SK-N-SH (cell line): ENCODE data around the gene CHMP1B. TPM values are rescaled to one million over a fixed set of nuclear protein-coding genes. Genes with fewer than 3 reads are reported as not detected.

Source experiments
- CTCF ChIA-PET: fragments of 300-600, 350-600 bp; formaldehyde crosslinking; extraction: SDS; loops from one replicate; lab custom pipeline; 2021; lab: Yijun Ruan, JAX
- POLR2A ChIA-PET: fragments of 350-600 bp; sonication (Branson Sonifier 250); formaldehyde crosslinking; extraction: SDS; loops from one replicate; lab custom pipeline; 2020; ENCODE audit warnings: antibody characterized with exemption, inconsistent platforms; lab: Yijun Ruan, JAX
- DNase-seq: peaks from one replicate; pipeline ENCODE4 v3.0.0; 2012
- H2AFZ ChIP-seq: fragments of 200-600 bp; sonication (generic); 2 replicates; pipeline ENCODE4 v1.8.1; 2016; ENCODE audit warnings: antibody characterized with exemption, mild to moderate bottlenecking, low read depth
- H3F3A ChIP-seq: fragments of 200-600 bp; sonication (generic); replicated peaks from 2 replicates; pipeline ENCODE3; 2016; ENCODE audit warnings: antibody characterized with exemption, mild to moderate bottlenecking; ENCODE audit not compliant: insufficient read depth
- H3K27ac ChIP-seq, 2 experiments: fragments of 200-500 bp in 1 of 2; fragments of 200-600 bp in 1 of 2; sonication (Bioruptor generic) in 1 of 2; sonication (generic), shearing (Covaris generic) in 1 of 2; 2 replicates each; pipeline versions ENCODE4 v1.5.1 to v1.6.1; 2014 to 2016; ENCODE audit warnings: low read depth in 2 of 2, inconsistent platforms in 1 of 2, low read length in 1 of 2, mild to moderate bottlenecking in 1 of 2, mixed read lengths in 1 of 2
- H3K27me3 ChIP-seq: fragments of 200-600 bp; sonication (generic), shearing (Covaris generic); 2 replicates; pipeline ENCODE4 v1.6.1; 2016; ENCODE audit warnings: mixed run types; ENCODE audit not compliant: insufficient read depth
- H3K36me3 ChIP-seq, 2 experiments: fragments of 200-500 bp in 1 of 2; fragments of 200-600 bp in 1 of 2; sonication (Bioruptor generic) in 1 of 2; sonication (generic) in 1 of 2; replicated peaks in 1 of 2; 2 replicates each; pipeline versions ENCODE3 to v1.5.1; 2014 to 2016; ENCODE audit warnings: low read length in 1 of 2, mild to moderate bottlenecking in 1 of 2; ENCODE audit not compliant: insufficient read depth in 2 of 2, control insufficient read depth in 1 of 2
- H3K4me1 ChIP-seq, 2 experiments: fragments of 200-500 bp in 1 of 2; fragments of 200-600 bp in 1 of 2; sonication (Bioruptor generic) in 1 of 2; sonication (generic), shearing (Covaris generic) in 1 of 2; 2 replicates each; pipeline versions ENCODE4 v1.5.1 to v1.6.1; 2014 to 2016; ENCODE audit warnings: low read depth in 1 of 2, low read length in 1 of 2, mixed run types in 1 of 2; ENCODE audit not compliant: insufficient read depth in 2 of 2, control insufficient read depth in 1 of 2
- H3K4me2 ChIP-seq: fragments of 200-600 bp; sonication (generic), shearing (Covaris generic); 2 replicates; pipeline ENCODE4 v1.6.1; 2017; ENCODE audit warnings: mixed run types
- H3K4me3 ChIP-seq, 2 experiments: fragments of 200-500 bp in 1 of 2; fragments of 200-600 bp in 1 of 2; sonication (Bioruptor generic) in 1 of 2; sonication (generic), shearing (Covaris generic) in 1 of 2; 2 replicates each; pipeline versions ENCODE4 v1.5.1 to v1.8.1; 2014 to 2016; ENCODE audit warnings: low read depth in 2 of 2, inconsistent platforms in 1 of 2, low read length in 1 of 2, mild to moderate bottlenecking in 1 of 2, mixed read lengths in 1 of 2, moderate library complexity in 1 of 2
- H3K79me2 ChIP-seq: fragments of 200-600 bp; sonication (generic); 2 replicates; pipeline ENCODE4 v1.8.1; 2017; ENCODE audit warnings: mild to moderate bottlenecking; ENCODE audit not compliant: insufficient read depth
- H3K9ac ChIP-seq: fragments of 200-600 bp; sonication (generic); 2 replicates; pipeline ENCODE4 v1.6.1; 2017; ENCODE audit warnings: mixed run types
- H3K9me2 ChIP-seq: fragments of 200-600 bp; sonication (generic); 2 replicates; pipeline ENCODE4 v1.6.1; 2017; ENCODE audit warnings: mixed run types
- H3K9me3 ChIP-seq: fragments of 200-600 bp; sonication (generic); 2 replicates; pipeline ENCODE4 v1.6.1; 2017; ENCODE audit warnings: mixed run types, mild to moderate bottlenecking, moderate library complexity
- H4K20me1 ChIP-seq: fragments of 200-600 bp; sonication (generic); 2 replicates; pipeline ENCODE4 v1.6.1; 2017; ENCODE audit warnings: mild to moderate bottlenecking, mixed run types; ENCODE audit not compliant: insufficient read depth
- CTCF ChIP-seq: fragments of 200-600 bp; sonication (generic); IDR thresholded peaks from 2 replicates; pipeline ENCODE4 v1.6.1; 2017; ENCODE audit warnings: antibody characterized with exemption, mild to moderate bottlenecking, moderate library complexity
- ELF1 ChIP-seq: IDR thresholded peaks from 2 replicates; pipeline ENCODE4 v1.4.0; 2012
- FOXJ3 ChIP-seq: sonication (generic); formaldehyde crosslinking; IDR thresholded peaks from 2 replicates; pipeline ENCODE4 v1.5.1; 2020; ENCODE audit warnings: mild to moderate bottlenecking, missing genetic modification reagents
- GABPA ChIP-seq: IDR thresholded peaks from 2 replicates; pipeline ENCODE4 v1.4.0; 2012; ENCODE audit warnings: low read depth, mild to moderate bottlenecking
- GATA2 ChIP-seq: sonication (generic); formaldehyde crosslinking; IDR thresholded peaks from 2 replicates; pipeline ENCODE4 v1.5.0; 2020; ENCODE audit warnings: mild to moderate bottlenecking, missing genetic modification reagents
- JUND ChIP-seq: IDR thresholded peaks from 2 replicates; pipeline ENCODE4 v1.4.0; 2012
- MXI1 ChIP-seq: IDR thresholded peaks from 2 replicates; pipeline ENCODE4 v1.6.1; 2012; ENCODE audit warnings: mild to moderate bottlenecking, low read depth, low read length, improper control_type of control experiment
- NFIC ChIP-seq: IDR thresholded peaks from 2 replicates; pipeline ENCODE4 v1.4.0; 2012; ENCODE audit warnings: borderline replicate concordance
- POLR2AphosphoS5 ChIP-seq: IDR thresholded peaks from 2 replicates; pipeline ENCODE4 v1.6.1; 2012; ENCODE audit warnings: low read depth, low read length
- RCOR1 ChIP-seq: fragments of 150-350 bp; IDR thresholded peaks from 2 replicates; pipeline ENCODE4 v1.6.1; 2017; ENCODE audit warnings: antibody characterized with exemption, low read length
- RXRA ChIP-seq: IDR thresholded peaks from 2 replicates; pipeline ENCODE4 v1.4.0; 2012; ENCODE audit warnings: low read depth, mild to moderate bottlenecking, borderline replicate concordance
- TAF1 ChIP-seq: IDR thresholded peaks from 2 replicates; pipeline ENCODE4 v1.6.1; 2012; ENCODE audit warnings: low read depth, mild to moderate bottlenecking, low read length, moderate library complexity, borderline replicate concordance
- TCF12 ChIP-seq: IDR thresholded peaks from 2 replicates; pipeline ENCODE4 v1.4.0; 2012
- YY1 ChIP-seq: IDR thresholded peaks from 2 replicates; pipeline ENCODE4 v1.4.0; 2012; ENCODE audit warnings: low read depth, mild to moderate bottlenecking
- ZBTB33 ChIP-seq: IDR thresholded peaks from 2 replicates; pipeline ENCODE4 v1.4.0; 2012; ENCODE audit warnings: low read depth, borderline replicate concordance
- WGBS: methylation state at CpG from one replicate; pipeline ENCODE4 v1.1.6; 2017; ENCODE audit warnings: low lambda C conversion rate; 5-methylcytosine and 5-hydroxymethylcytosine counted together
- polyA plus RNA-seq, 3 experiments: library from polyadenylated mRNA; depleted of rRNA; stranded (reverse); fragments of >200 nt; gene quantifications; 2 replicates each; pipeline ENCODE4 v1.2.3, GENCODE V29; 2012
- TF ChIP-seq, protein P1 (sequence below): fragments of 150-350 bp; IDR thresholded peaks from 2 replicates; pipeline ENCODE4 v1.6.1; 2016; ENCODE audit warnings: mild to moderate bottlenecking, low read depth, low read length
- TF ChIP-seq, protein P2 (sequence below): IDR thresholded peaks from 2 replicates; pipeline ENCODE4 v1.4.0; 2012; ENCODE audit warnings: low read depth

Gene CHMP1B
- polyA plus RNA-seq, 1 of the 3 experiments (the other 2 are of a cell fraction): 52.4 TPM

DNA sequence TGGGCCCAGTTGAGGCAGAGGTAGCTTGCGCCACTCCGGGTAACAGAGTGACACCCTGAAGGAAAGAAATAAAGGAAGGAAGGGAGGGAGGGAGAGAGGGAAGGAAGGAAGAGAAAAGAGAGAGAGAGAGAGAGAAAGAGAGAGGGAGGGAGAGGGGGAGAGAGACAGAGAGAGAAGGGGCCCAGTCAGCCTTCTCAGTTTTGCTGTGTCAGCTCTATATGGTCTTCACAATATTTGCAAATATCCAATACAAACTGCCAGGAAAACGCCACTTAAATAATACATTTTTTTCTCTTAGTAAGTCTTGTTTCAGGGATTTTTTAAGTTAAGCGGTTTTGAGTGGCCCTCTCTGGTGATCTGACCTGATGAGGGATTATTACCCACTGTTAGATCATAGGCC, 5.6 kb upstream of the CHMP1B start:
- Histone ChIP-seq H3K9me3 (no peaks in the 10 kb centered on the region), H3K36me3 (no peaks in the 10 kb centered on the region), H3K9ac (no peak overlapping the region), H3K4me2 (no peak overlapping the region), H2AFZ (no peak overlapping the region), H3K27me3 (peaks cover 31% of the 10 kb centered on the region; the same call in 1 of the 2 replicates), H4K20me1 (no peaks in the 10 kb centered on the region), H3K79me2 (no peaks in the 10 kb centered on the region), H3K4me1 (peaks cover 0 to 6% of the 10 kb centered on the region in 2 experiments; a peak in 1 of 4 replicates), H3K27ac (no peak overlapping the region), H3K9me2 (no peaks in the 10 kb centered on the region), H3K4me3 (no peak overlapping the region)
- POLR2A ChIA-PET: no interaction called here
- no peak for DNase-seq
- CTCF ChIA-PET: no interaction called here
- WGBS: 48% methylated on average over 4 of the region's 4 CpGs
- TF ChIP-seq YY1 (no peak), FOXJ3 (CRISPR knock-in tag) (no peak), GABPA (no peak), RXRA (no peak), GATA2 (no peak), RCOR1 (no peak), ELF1 (no peak), MXI1 (no peak), CTCF (no peak), TAF1 (no peak)
- TF ChIP-seq, protein P1, sequence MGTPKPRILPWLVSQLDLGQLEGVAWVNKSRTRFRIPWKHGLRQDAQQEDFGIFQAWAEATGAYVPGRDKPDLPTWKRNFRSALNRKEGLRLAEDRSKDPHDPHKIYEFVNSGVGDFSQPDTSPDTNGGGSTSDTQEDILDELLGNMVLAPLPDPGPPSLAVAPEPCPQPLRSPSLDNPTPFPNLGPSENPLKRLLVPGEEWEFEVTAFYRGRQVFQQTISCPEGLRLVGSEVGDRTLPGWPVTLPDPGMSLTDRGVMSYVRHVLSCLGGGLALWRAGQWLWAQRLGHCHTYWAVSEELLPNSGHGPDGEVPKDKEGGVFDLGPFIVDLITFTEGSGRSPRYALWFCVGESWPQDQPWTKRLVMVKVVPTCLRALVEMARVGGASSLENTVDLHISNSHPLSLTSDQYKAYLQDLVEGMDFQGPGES: no peak
- TF ChIP-seq, all 33 proteins: peak for 0
- no peaks in the 10 kb centered on the region for H3F3A ChIP-seq

- Histone ChIP-seq H2AFZ (no peak overlapping the region), H3K27me3 (peaks cover 17% of the 10 kb centered on the region; the same call in 1 of the 2 replicates), H3K9me3 (no peaks in the 10 kb centered on the region), H3F3A (peaks cover 4% of the 10 kb centered on the region), H4K20me1 (peaks cover 8% of the 10 kb centered on the region; the same call in 1 of the 2 replicates), H3K36me3 (peaks cover 0 to 1% of the 10 kb centered on the region in 2 experiments), H3K4me1 (peaks cover 0 to 13% of the 10 kb centered on the region in 2 experiments; a peak in 2 of 4 replicates), H3K27ac (no peak overlapping the region), H3K79me2 (peaks cover 16% of the 10 kb centered on the region), H3K9ac (no peak overlapping the region), H3K9me2 (no peaks in the 10 kb centered on the region), H3K4me2 (no peak overlapping the region), H3K4me3 (no peak overlapping the region)
- no peak for TF ChIP-seq CTCF
- no peak for TF ChIP-seq RXRA
- TF ChIP-seq TCF12: no peak
- TF ChIP-seq, protein P1: no peak
- no peak for TF ChIP-seq RCOR1
- TF ChIP-seq POLR2AphosphoS5: no peak
- no peak for TF ChIP-seq NFIC
- no peak for TF ChIP-seq ZBTB33
- TF ChIP-seq, protein P2, sequence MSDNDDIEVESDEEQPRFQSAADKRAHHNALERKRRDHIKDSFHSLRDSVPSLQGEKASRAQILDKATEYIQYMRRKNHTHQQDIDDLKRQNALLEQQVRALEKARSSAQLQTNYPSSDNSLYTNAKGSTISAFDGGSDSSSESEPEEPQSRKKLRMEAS: no peak
- no peak for TF ChIP-seq JUND
- DNase-seq: no peak
- ChIA-PET CTCF (interaction anchor here (1.7 kb wide), 1 partner anchor 192 kb away, joined by 4 read pairs; no protein-coding TSS in a partner anchor), POLR2A (no interaction called here)
- WGBS: 13% methylated on average over 4 of the region's 4 CpGs
Measured at GRCh38 chr18:11847811-11848210, 3.4 kb upstream of the CHMP1B start.
